Measurements from ENCODE around the gene AGR2.
"Not testable (repeated sequence)": the region's sequence is repeated elsewhere in the genome, so short reads cannot be mapped to it uniquely, and the experiment has no call there.

AGR2 gene

GRCh38 chr7:16774986-16775385 is 29.8 kb downstream of the AGR2 start:
- in situ Hi-C loops (cut with MboI; ENCODE audit: low sequenced_read_pairs), result no loop called here

GRCh38 chr7:16774294-16774693 is 30.5 kb downstream of the AGR2 start:
- in situ Hi-C loops (cut with MboI; ENCODE audit: low sequenced_read_pairs), result no loop called here

- in situ Hi-C loops (cut with MboI; ENCODE audit: low sequenced_read_pairs), result no loop called here
These were observed 30.9 kb downstream of the AGR2 start for GRCh38 chr7:16773884-16774283.

- in situ Hi-C loops (cut with MboI; ENCODE audit: low sequenced_read_pairs), result no loop called here
These were observed 31.5 kb downstream of the AGR2 start for GRCh38 chr7:16773326-16773725.

GRCh38 chr7:16770657-16771329 is 34.0 kb downstream of the AGR2 start:
- in situ Hi-C loops (cut with MboI; ENCODE audit: low sequenced_read_pairs), result no loop called here

- in situ Hi-C loops (cut with MboI; ENCODE audit: low sequenced_read_pairs), result not testable (repeated sequence)
These were observed 34.8 kb downstream of the AGR2 start for GRCh38 chr7:16769994-16770393.

- in situ Hi-C loops (cut with MboI; ENCODE audit: low sequenced_read_pairs), result no loop called here
These were observed 39.4 kb downstream of the AGR2 start for GRCh38 chr7:16765436-16765859.

GRCh38 chr7:16764942-16765341 is 39.9 kb downstream of the AGR2 start:
- in situ Hi-C loops (cut with MboI; ENCODE audit: low sequenced_read_pairs), result no loop called here

GRCh38 chr7:16762177-16762576 is 42.6 kb downstream of the AGR2 start:
- in situ Hi-C loops (cut with MboI; ENCODE audit: low sequenced_read_pairs), result no loop called here

- in situ Hi-C loops (cut with MboI; ENCODE audit: low sequenced_read_pairs), result no loop called here
These were observed 45.0 kb downstream of the AGR2 start for GRCh38 chr7:16759840-16760239.

- in situ Hi-C loops (cut with MboI; ENCODE audit: low sequenced_read_pairs), result no loop called here
These were observed 45.9 kb downstream of the AGR2 start for GRCh38 chr7:16758631-16759611.

GRCh38 chr7:16758036-16758435 is 46.8 kb downstream of the AGR2 start:
- in situ Hi-C loops (cut with MboI; ENCODE audit: low sequenced_read_pairs), result no loop called here

- in situ Hi-C loops (cut with MboI; ENCODE audit: low sequenced_read_pairs), result no loop called here
These were observed 49.4 kb downstream of the AGR2 start for GRCh38 chr7:16755397-16755796.

GRCh38 chr7:16754856-16755317 is 49.9 kb downstream of the AGR2 start:
- in situ Hi-C loops (cut with MboI; ENCODE audit: low sequenced_read_pairs), result no loop called here

- in situ Hi-C loops (cut with MboI; ENCODE audit: low sequenced_read_pairs), result no loop called here
These were observed 50.6 kb downstream of the AGR2 start for GRCh38 chr7:16753932-16754855.

GRCh38 chr7:16753102-16753931 is 51.5 kb downstream of the AGR2 start, which contains the start of gene TSPAN13:
Gene TSPAN13 (plus strand): TSS chr7:16753755. CDS start chr7:16753968, 213 bp downstream.
- in situ Hi-C loops (cut with MboI; ENCODE audit: low sequenced_read_pairs), result no loop called here

- in situ Hi-C loops (cut with MboI; ENCODE audit: low sequenced_read_pairs), result no loop called here
These were observed 57.7 kb downstream of the AGR2 start for GRCh38 chr7:16747102-16747501.

GRCh38 chr7:16745645-16746044 is 59.2 kb downstream of the AGR2 start:
- in situ Hi-C loops (cut with MboI; ENCODE audit: low sequenced_read_pairs), result no loop called here

- in situ Hi-C loops (cut with MboI; ENCODE audit: low sequenced_read_pairs), result no loop called here
These were observed 60.1 kb downstream of the AGR2 start for GRCh38 chr7:16744518-16745250.

Measured in hTERT RPE-1 (cell line).